Activated CD8-positive, alpha-beta memory T cell treated with anti-CD3 and anti-CD28 coated beads for 36 hours (primary cell): ENCODE data around the gene KRT13. TPM values are rescaled to one million over a fixed set of nuclear protein-coding genes. Genes with fewer than 3 reads are reported as not detected.

Source experiments
- CTCF ChIA-PET: fragments of 350-600 bp; sonication (Branson Sonifier 250); formaldehyde crosslinking; loops from one replicate; lab custom pipeline; 2021; ENCODE audit warnings: antibody characterized with exemption; lab: Charles Lee
- POLR2A ChIA-PET: fragments of 350-600 bp; sonication (Branson Sonifier 250); formaldehyde crosslinking; loops from one replicate; lab custom pipeline; 2021; ENCODE audit warnings: antibody characterized with exemption; lab: Charles Lee
- total RNA-seq, 2 experiments: library from RNA; stranded (reverse); gene quantifications; one replicate each; pipeline ENCODE4 v1.2.3, GENCODE V29; 2021

Gene KRT13
- total RNA-seq, 2 experiments from 2014 or later: not detected

GRCh38 chr17:41505809-41506767 is 676 bp upstream of the KRT13 start:
- CTCF ChIA-PET: no interaction called here
- POLR2A ChIA-PET: no interaction called here

- POLR2A ChIA-PET: no interaction called here
- CTCF ChIA-PET: no interaction called here
These were observed 1.0 kb downstream of the KRT13 start for GRCh38 chr17:41504246-41504977.

- POLR2A ChIA-PET: no interaction called here
- CTCF ChIA-PET: no interaction called here
These were observed 2.2 kb downstream of the KRT13 start for GRCh38 chr17:41503202-41503601.

GRCh38 chr17:41500131-41500911 is 5.1 kb downstream of the KRT13 start:
- POLR2A ChIA-PET: no interaction called here
- CTCF ChIA-PET: interaction anchor here (0.6 kb wide), 1 partner anchor 1104 kb away, joined by 4 read pairs; no protein-coding TSS in a partner anchor

- ChIA-PET CTCF (interaction anchor here (0.6 kb wide), 1 partner anchor 1105 kb away, joined by 4 read pairs; no protein-coding TSS in a partner anchor), POLR2A (no interaction called here)
These were observed 5.7 kb downstream of the KRT13 start for GRCh38 chr17:41499714-41500113.

- CTCF ChIA-PET: interaction anchor here (1.0 kb wide), 1 partner anchor 46 kb away, joined by 3 read pairs; no protein-coding TSS in a partner anchor
- POLR2A ChIA-PET: no interaction called here
These were observed 7.1 kb downstream of the KRT13 start for GRCh38 chr17:41498276-41498675.

- CTCF ChIA-PET: interaction anchor here (0.7 to 2.0 kb wide), 4 partner anchors 10 to 460 kb away, joined by 3 to 6 read pairs (median 4); no protein-coding TSS in a partner anchor
- POLR2A ChIA-PET: no interaction called here
These were observed 8.5 kb downstream of the KRT13 start for GRCh38 chr17:41496803-41497484.

GRCh38 chr17:41494524-41494923 is 10.9 kb downstream of the KRT13 start:
- POLR2A ChIA-PET: no interaction called here
- CTCF ChIA-PET: interaction anchor here (1.8 kb wide), 1 partner anchor 60 kb away, joined by 4 read pairs; no protein-coding TSS in a partner anchor

GRCh38 chr17:41492771-41493170 is 12.6 kb downstream of the KRT13 start:
- POLR2A ChIA-PET: no interaction called here
- CTCF ChIA-PET: interaction anchor here (0.7 kb wide), 1 partner anchor 170 kb away, joined by 3 read pairs; no protein-coding TSS in a partner anchor

GRCh38 chr17:41492351-41492750 is 13.1 kb downstream of the KRT13 start:
- POLR2A ChIA-PET: no interaction called here
- CTCF ChIA-PET: interaction anchor here (0.7 kb wide), 1 partner anchor 170 kb away, joined by 3 read pairs; no protein-coding TSS in a partner anchor

- ChIA-PET POLR2A (no interaction called here), CTCF (no interaction called here)
These were observed 13.9 kb downstream of the KRT13 start for GRCh38 chr17:41491476-41491875.

- POLR2A ChIA-PET: no interaction called here
These were observed 15.1 kb downstream of the KRT13 start for GRCh38 chr17:41490000-41490990.

GRCh38 chr17:41489531-41489930 is 15.9 kb downstream of the KRT13 start, which contains the start of gene KRT36:
Gene KRT36 (minus strand): TSS chr17:41489910. CDS start chr17:41489864, 46 bp downstream.
- ChIA-PET POLR2A (no interaction called here), CTCF (interaction anchor here (2.1 kb wide), 1 partner anchor 60 kb away, joined by 7 read pairs; no protein-coding TSS in a partner anchor)

More at GRCh38 chr17:41490000-41490990, 15.1 kb downstream of the KRT13 start:
- CTCF ChIA-PET: interaction anchor here (2.1 kb wide), 1 partner anchor 59 kb away, joined by 7 read pairs; no protein-coding TSS in a partner anchor

GRCh38 chr17:41486809-41487530 is 18.4 kb downstream of the KRT13 start:
- POLR2A ChIA-PET: no interaction called here
- CTCF ChIA-PET: interaction anchor here (0.5 to 1.7 kb wide), 5 partner anchors 10 to 948 kb away, joined by 3 to 6 read pairs (median 4); partner anchors contain the start of gene KRT15

GRCh38 chr17:41486316-41486715 is 19.1 kb downstream of the KRT13 start:
- ChIA-PET CTCF (interaction anchor here (1.2 to 1.7 kb wide), 4 partner anchors 10 to 162 kb away, joined by 4 to 6 read pairs (median 5); no protein-coding TSS in a partner anchor), POLR2A (no interaction called here)
